Stimulated activated CD4-positive, alpha-beta T cell treated with anti-CD3 and anti-CD28 coated beads, Interleukin-12 subunit alpha, Interleukin-12 subunit beta, amount 100 ng/mL, for 4 hours (primary cell): ENCODE data around the gene SSTR5.

Experiments used
- DNase-seq: peaks from one replicate; pipeline ENCODE4 v3.0.0-alpha.2; 2020

The SSTR5 gene

GRCh38 chr16:1040346-1040745, 32.2 kb upstream of the SSTR5 start:
- DNase-seq: no peak

- no peak for DNase-seq
Observed at GRCh38 chr16:1042049-1042744, 30.4 kb upstream of the SSTR5 start.

GRCh38 chr16:1042866-1043265, 29.7 kb upstream of the SSTR5 start:
- no peak for DNase-seq

- DNase-seq: no peak
Observed at GRCh38 chr16:1043881-1044451, 28.6 kb upstream of the SSTR5 start.

- no peak for DNase-seq
Observed at GRCh38 chr16:1044460-1045309, 27.9 kb upstream of the SSTR5 start.

GRCh38 chr16:1045310-1045992, 27.1 kb upstream of the SSTR5 start:
- DNase-seq: no peak

- no peak for DNase-seq
Observed at GRCh38 chr16:1045993-1046911, 26.3 kb upstream of the SSTR5 start.

- DNase-seq: no peak
Observed at GRCh38 chr16:1047123-1047522, 25.4 kb upstream of the SSTR5 start.

GRCh38 chr16:1047801-1048200, 24.7 kb upstream of the SSTR5 start:
- DNase-seq: no peak

- no peak for DNase-seq
Observed at GRCh38 chr16:1048442-1049112, 24.0 kb upstream of the SSTR5 start.

GRCh38 chr16:1049113-1049975, 23.2 kb upstream of the SSTR5 start:
- DNase-seq: no peak

- DNase-seq: no peak
Observed at GRCh38 chr16:1049976-1050247, 22.6 kb upstream of the SSTR5 start.

GRCh38 chr16:1050516-1050915, 22.0 kb upstream of the SSTR5 start:
- no peak for DNase-seq

- no peak for DNase-seq
Observed at GRCh38 chr16:1050921-1051320, 21.6 kb upstream of the SSTR5 start.

- DNase-seq: no peak
Observed at GRCh38 chr16:1051446-1051845, 21.1 kb upstream of the SSTR5 start.

GRCh38 chr16:1052721-1053120, 19.8 kb upstream of the SSTR5 start:
- no peak for DNase-seq

GRCh38 chr16:1053121-1053521, 19.4 kb upstream of the SSTR5 start:
- no peak for DNase-seq

- no peak for DNase-seq
Observed at GRCh38 chr16:1053700-1054368, 18.7 kb upstream of the SSTR5 start.

- peak; percentile 52 for DNase-seq
Observed at GRCh38 chr16:1054660-1055556, 17.6 kb upstream of the SSTR5 start.
